HepG2 (cell line): Measurements from ENCODE around the gene ARTN. TPM values are rescaled to one million over a fixed set of nuclear protein-coding genes. Genes with fewer than 3 reads are reported as not detected.

Experiments used
- FOXA3 ChIP-seq: IDR thresholded peaks from 2 replicates; pipeline ENCODE4 v1.6.1; 2016; ENCODE audit warnings: missing genetic modification reagents, missing compliant biosample characterization
- GABPB1 ChIP-seq: IDR thresholded peaks from 2 replicates; pipeline ENCODE4 v1.6.1; 2016; ENCODE audit warnings: mild to moderate bottlenecking, missing genetic modification reagents, moderate library complexity, missing compliant biosample characterization
- HNRNPK ChIP-seq: fragments of 200-400 bp; formaldehyde crosslinking; IDR thresholded peaks from 2 replicates; pipeline ENCODE4 v1.6.1; 2018; ENCODE audit warnings: low read length, low read depth, moderate library complexity, mild to moderate bottlenecking; ENCODE audit not compliant: poor library complexity, severe bottlenecking
- NFAT5 ChIP-seq: sonication (generic); formaldehyde crosslinking; IDR thresholded peaks from 2 replicates; pipeline ENCODE4 v1.4.0; 2020; ENCODE audit warnings: missing genetic modification reagents
- RAD21 ChIP-seq: fragments of 450-650 bp; formaldehyde crosslinking; IDR thresholded peaks from 2 replicates; pipeline ENCODE4 v1.5.0; 2020; ENCODE audit warnings: mild to moderate bottlenecking
- RFXAP ChIP-seq: sonication (generic); formaldehyde crosslinking; IDR thresholded peaks from 2 replicates; pipeline ENCODE4 v1.4.0; 2020; ENCODE audit warnings: missing genetic modification reagents, borderline replicate concordance
- RNF2 ChIP-seq: fragments of 450-650 bp; conservative IDR thresholded peaks from 2 replicates; pipeline ENCODE4 v1.6.1; 2016; ENCODE audit warnings: low read depth
- ZBTB2 ChIP-seq: sonication (generic); formaldehyde crosslinking; IDR thresholded peaks from 2 replicates; pipeline ENCODE4 v1.8.0; 2022; ENCODE audit warnings: low read depth, missing genetic modification reagents
- ZBTB7B ChIP-seq: sonication (generic); formaldehyde crosslinking; IDR thresholded peaks from 2 replicates; pipeline ENCODE4 v1.4.0; 2020; ENCODE audit warnings: missing genetic modification reagents
- ZNF430 ChIP-seq: sonication (generic); formaldehyde crosslinking; IDR thresholded peaks from 2 replicates; pipeline ENCODE4 v1.9.0; 2021; ENCODE audit warnings: mild to moderate bottlenecking, missing genetic modification reagents
- ZNF563 ChIP-seq: sonication (generic); formaldehyde crosslinking; IDR thresholded peaks from 2 replicates; pipeline ENCODE4 v1.8.0; 2022; ENCODE audit warnings: mild to moderate bottlenecking, moderate library complexity, missing genetic modification reagents
- ZNF580 ChIP-seq: IDR thresholded peaks from 2 replicates; pipeline ENCODE4 v1.6.1; 2016; ENCODE audit warnings: low read depth, borderline replicate concordance
- ZNF704 ChIP-seq: sonication (generic); formaldehyde crosslinking; IDR thresholded peaks from 2 replicates; pipeline ENCODE4 v1.8.1; 2023; ENCODE audit warnings: mild to moderate bottlenecking, inconsistent platforms, moderate library complexity, missing genetic modification reagents, borderline replicate concordance
- ZNF709 ChIP-seq: sonication (generic); formaldehyde crosslinking; IDR thresholded peaks from 2 replicates; pipeline ENCODE4 v1.5.0; 2020; ENCODE audit warnings: mild to moderate bottlenecking, missing genetic modification reagents
- ZNF777 ChIP-seq: sonication (generic); formaldehyde crosslinking; IDR thresholded peaks from 2 replicates; pipeline ENCODE4 v1.4.0; 2020; ENCODE audit warnings: missing genetic modification reagents
- ZNF781 ChIP-seq: sonication (generic); formaldehyde crosslinking; IDR thresholded peaks from 2 replicates; pipeline ENCODE4 v1.5.1; 2020; ENCODE audit warnings: borderline replicate concordance, mild to moderate bottlenecking, missing genetic modification reagents; ENCODE audit errors: not compliant biosample characterization
- ZNF792 ChIP-seq: IDR thresholded peaks from 2 replicates; pipeline ENCODE4 v1.6.1; 2016
- polyA plus RNA-seq, 8 experiments: library from polyadenylated mRNA; depleted of rRNA in 3 of 8; stranded (reverse) in 7 of 8; unstranded in 1 of 8; fragments of >200 nt; fragmentation: Illumina TruSeq in 4 of 8; extraction: Trizol in 4 of 8; gene quantifications; 2 replicates each; pipeline versions ENCODE4 v1.2.1 to v1.2.3, GENCODE V29; 2011 to 2016; ENCODE audit warnings: low read depth in 4 of 8, missing spikeins in 1 of 8, mixed read lengths in 1 of 8; ENCODE audit not compliant: insufficient read depth in 1 of 8
- total RNA-seq, 5 experiments: library from RNA; depleted of rRNA; stranded (reverse); fragments of >200 nt; fragmentation: Illumina TruSeq; extraction: Trizol; gene quantifications; 2 replicates each; pipeline ENCODE4 v1.2.3, GENCODE V29; 2016; ENCODE audit warnings: low read depth in 1 of 5
- TF ChIP-seq, protein P1 (sequence below), 2 experiments: sonication (generic) in 1 of 2; formaldehyde crosslinking in 1 of 2; IDR thresholded peaks; 2 replicates each; pipeline versions ENCODE4 v1.4.0 to v1.6.1; 2018 to 2020; ENCODE audit warnings: missing genetic modification reagents in 2 of 2, borderline replicate concordance in 1 of 2, low read depth in 1 of 2, mild to moderate bottlenecking in 1 of 2, missing biosample characterization in 1 of 2

ARTN gene
- total and polyA plus RNA-seq, 2 of the 13 experiments (the other 11 are each of a cell fraction or from before 2014, with no cell fraction given): 0.11 to 0.62 TPM

DNA sequence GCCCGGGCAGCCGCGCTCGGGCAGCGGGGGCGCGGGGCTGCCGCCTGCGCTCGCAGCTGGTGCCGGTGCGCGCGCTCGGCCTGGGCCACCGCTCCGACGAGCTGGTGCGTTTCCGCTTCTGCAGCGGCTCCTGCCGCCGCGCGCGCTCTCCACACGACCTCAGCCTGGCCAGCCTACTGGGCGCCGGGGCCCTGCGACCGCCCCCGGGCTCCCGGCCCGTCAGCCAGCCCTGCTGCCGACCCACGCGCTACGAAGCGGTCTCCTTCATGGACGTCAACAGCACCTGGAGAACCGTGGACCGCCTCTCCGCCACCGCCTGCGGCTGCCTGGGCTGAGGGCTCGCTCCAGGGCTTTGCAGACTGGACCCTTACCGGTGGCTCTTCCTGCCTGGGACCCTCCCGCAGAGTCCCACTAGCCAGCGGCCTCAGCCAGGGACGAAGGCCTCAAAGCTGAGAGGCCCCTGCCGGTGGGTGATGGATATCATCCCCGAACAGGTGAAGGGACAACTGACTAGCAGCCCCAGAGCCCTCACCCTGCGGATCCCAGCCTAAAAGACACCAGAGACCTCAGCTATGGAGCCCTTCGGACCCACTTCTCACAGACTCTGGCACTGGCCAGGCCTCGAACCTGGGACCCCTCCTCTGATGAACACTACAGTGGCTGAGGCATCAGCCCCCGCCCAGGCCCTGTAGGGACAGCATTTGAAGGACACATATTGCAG lies 3.0 kb downstream of the ARTN start (continued):
- TF ChIP-seq ZBTB2 (CRISPR knock-in tag) (0 out of 2 replicates have a peak, but pooled peaks have one; percentile 37), ZNF704 (0 out of 2 replicates have a peak, but pooled peaks have one; percentile 50), FOXA3 (CRISPR knock-in tag) (no peak), ZNF709 (CRISPR knock-in tag) (0 out of 2 replicates have a peak, but pooled peaks have one; percentile 69), ZNF792 (CRISPR knock-in tag) (no peak), ZBTB7B (CRISPR knock-in tag) (peak; percentile 61; the same call in 1 of the 2 replicates), GABPB1 (peak; percentile 51; the same call in 1 of the 2 replicates), NFAT5 (no peak), RFXAP (0 out of 2 replicates have a peak, but pooled peaks have one; percentile 36), ZNF563 (CRISPR knock-in tag) (peak; percentile 55; the same call in 1 of the 2 replicates), ZNF781 (CRISPR knock-in tag) (peak; percentile 24), ZNF580 (CRISPR knock-in tag) (peak; percentile 56; the same call in 1 of the 2 replicates), RNF2 (peak; percentile 70; the same call in 1 of the 2 replicates), ZNF430 (no peak), HNRNPK (no peak), ZNF777 (CRISPR knock-in tag) (peak; percentile 78), RAD21 (CRISPR knock-in tag) (0 out of 2 replicates have a peak, but pooled peaks have one; percentile 20)
- TF ChIP-seq, protein P1, sequence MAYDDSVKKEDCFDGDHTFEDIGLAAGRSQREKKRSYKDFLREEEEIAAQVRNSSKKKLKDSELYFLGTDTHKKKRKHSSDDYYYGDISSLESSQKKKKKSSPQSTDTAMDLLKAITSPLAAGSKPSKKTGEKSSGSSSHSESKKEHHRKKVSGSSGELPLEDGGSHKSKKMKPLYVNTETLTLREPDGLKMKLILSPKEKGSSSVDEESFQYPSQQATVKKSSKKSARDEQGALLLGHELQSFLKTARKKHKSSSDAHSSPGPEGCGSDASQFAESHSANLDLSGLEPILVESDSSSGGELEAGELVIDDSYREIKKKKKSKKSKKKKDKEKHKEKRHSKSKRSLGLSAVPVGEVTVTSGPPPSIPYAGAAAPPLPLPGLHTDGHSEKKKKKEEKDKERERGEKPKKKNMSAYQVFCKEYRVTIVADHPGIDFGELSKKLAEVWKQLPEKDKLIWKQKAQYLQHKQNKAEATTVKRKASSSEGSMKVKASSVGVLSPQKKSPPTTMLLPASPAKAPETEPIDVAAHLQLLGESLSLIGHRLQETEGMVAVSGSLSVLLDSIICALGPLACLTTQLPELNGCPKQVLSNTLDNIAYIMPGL (CRISPR knock-in tag; IDR thresholded peaks at IDR 0.05; ENCODE audit: borderline replicate concordance in 1 of 2, low read depth in 1 of 2): peak; percentile 57 to 85; a peak in 3 of 4 replicates
